ENCODE results near the gene CRYGN.

- TF ChIP-seq CTCF (optimal IDR thresholded peaks at IDR 0.05 in 1 of 3, IDR thresholded peaks at IDR 0.05 in 1 of 3, conservative IDR thresholded peaks at IDR 0.05 in 1 of 3; ENCODE audit: extremely low read depth in 1 of 3, insufficient read depth in 2 of 3, low read length in 3 of 3) (no peak), EZH2 (IDR thresholded peaks at IDR 0.05; ENCODE audit: low read length) (no peak)
These were observed 16.3 kb upstream of the CRYGN start for GRCh38 chr7:151456276-151456675.

Data from keratinocyte (primary cell).